ENCODE results near the gene GUCY2D.
A peak's percentile ranks its signal among the peaks of the same experiment; 100 is the strongest.
"Not testable (repeated sequence)": the region's sequence is repeated elsewhere in the genome, so short reads cannot be mapped to it uniquely, and the experiment has no call there.

Gene GUCY2D

DNA sequence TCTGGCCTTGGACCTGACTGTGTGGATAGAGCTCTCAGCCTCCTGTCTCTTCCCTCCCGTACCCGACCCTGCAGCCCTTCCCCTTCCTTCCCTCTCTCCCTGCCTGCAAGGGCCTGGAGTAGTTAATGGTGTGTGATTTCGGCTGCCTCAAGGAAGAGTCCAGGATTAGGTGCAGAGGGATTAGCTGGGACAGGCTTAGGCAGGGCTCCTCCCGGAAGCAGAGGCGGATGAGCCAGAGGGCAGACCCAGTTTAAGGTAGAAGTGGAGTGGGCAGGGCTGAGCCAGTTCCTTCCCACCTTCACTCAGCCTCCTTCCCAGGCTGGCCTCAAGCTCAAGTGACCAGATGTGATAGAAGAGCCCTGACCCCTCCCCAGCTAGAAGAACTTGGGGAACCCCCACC is 16.8 kb downstream of the GUCY2D start:
- DNase-seq = no peak

DNA sequence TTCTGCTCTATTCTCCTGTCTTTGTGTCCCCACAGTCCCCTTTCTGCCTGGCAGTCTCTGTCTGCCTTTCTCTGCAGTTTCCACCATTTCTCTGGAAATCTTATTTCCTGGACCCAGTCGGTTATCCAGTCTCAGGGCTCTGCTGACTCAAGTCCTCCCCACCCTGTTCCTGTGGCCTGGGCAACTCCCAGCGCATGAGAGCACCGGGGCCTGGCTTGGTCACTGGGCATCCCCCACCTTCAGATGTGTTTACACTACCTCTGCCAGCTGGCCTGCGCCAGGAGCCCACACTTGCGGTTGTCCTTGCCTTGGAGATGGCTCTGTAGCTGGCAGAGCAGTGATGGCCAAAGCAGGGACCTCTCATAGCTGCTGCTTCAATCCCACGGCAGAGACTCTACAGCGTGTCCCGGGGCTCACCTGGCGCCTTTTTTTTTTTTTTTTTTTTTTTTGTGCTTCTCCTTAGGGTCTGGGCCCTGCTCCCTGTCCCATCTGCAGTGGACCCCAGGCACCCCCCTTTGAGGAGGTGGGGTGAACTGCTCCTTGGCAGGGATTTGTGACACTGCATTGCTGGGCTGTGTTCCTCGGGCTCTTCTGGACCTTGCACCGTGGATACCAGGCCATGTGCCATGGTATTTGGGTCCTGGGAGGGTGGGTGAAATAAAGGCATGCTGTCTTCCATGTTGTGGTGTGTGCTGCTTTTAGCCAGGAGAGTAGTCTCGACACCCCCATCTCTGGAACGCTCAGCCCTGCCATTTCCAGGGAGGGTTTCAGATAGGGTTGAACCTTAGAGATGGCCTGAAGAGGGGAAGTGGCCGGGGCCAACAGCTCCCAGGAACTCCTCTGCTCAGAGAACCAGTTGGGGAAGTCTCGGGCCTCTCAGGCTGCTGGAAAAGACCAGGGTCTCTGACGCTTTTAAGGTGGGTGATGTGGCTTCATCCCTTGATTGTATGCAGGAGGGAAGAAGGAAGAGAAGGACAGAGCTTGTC is 17.5 kb downstream of the GUCY2D start:
- no peak for DNase-seq

DNA sequence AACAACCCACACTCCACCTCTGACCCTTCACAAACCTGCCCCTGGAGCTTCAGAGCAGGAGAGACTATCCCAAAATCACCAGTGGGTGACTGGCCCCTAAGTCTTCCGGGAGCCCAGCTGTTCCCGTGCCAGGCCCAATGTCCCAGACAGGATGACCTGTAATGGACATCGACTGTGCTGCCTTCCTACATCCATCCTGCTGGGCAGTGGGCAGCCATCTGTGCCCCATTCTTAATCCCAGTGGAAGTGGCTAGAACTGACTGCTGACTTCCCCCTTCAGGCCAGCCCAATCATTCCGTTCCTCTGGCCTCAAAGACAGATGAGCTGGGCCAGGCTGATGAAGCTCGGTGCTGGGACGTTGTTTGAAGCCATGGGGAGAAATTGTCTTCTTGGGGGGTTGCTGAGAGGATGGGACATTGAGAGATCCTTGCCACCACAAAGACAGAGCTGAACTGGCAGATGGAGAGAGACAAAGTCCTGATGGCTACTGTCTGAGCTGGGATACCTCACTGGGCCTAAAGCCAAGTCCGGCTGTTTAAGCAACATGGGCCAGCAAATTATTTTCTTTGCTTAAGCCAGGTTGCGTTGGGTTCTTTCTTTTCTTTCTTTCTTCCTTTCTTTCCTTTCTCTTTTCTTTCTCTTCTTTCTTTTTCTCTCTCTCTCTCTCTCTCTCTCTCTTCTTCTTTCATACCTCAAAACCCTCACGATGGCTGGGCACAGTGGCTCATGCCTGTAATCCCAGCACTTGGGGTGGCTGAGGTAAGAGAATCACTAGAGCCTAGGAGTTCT is 18.6 kb downstream of the GUCY2D start:
- no peak for DNase-seq

DNA sequence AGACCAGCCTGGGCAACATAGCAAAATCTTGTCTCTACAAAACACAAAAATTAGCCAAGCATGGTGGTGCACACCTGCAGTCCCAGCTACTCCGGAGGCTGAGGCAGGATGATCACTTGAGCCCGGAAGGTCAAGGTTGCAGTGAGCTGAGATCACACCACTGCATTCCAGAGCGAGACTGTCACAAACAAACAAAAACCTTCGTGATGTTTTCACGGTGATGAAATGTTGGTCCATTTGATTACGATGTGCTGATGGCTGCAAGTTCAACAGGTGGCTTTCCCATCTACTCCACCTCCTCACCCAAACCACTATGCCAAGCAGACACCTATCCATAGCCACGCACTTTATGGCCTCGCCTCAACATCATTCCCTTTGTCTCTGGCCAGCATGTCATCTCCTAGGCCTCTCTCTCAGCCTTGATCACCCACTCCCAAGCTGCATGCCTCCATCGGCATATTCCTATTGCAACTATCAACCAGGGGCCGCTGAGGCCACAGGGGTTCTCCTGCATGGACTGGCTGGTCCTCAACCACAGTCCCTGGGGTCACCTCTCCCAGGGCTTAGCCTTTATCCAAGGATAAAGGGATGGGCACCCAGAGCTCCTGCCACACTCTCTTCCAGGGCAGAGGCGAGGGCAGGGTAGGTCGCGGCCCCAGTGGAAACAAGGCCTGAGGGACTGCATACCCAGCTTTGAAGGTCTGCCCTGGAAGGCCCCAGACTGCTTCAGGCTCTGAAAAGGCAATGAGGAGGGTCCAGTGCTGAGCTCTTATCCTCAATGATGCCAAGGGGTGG is 19.3 kb downstream of the GUCY2D start:
- no peak for DNase-seq

- DNase-seq = no peak
These were observed 20.1 kb downstream of the GUCY2D start for GRCh38 chr17:8022360-8023003.

DNA sequence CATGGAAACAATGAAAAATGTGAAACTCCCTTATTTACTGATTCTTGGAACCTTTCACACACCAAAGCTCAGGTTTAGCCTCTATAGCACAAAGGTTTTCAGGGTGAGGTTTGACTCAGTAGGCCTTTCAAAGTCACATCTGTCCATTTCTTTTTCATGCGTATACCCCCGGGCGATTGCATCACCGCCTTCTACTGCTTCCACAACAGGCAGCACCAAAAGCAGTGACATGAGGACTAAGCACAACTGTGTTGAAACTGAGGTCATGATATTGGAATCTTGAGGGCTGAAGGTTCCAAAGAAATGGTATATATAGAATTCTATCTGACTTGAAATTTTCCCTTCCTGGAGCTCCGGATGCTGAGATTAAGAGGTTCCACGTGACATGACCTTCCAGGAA is 21.7 kb downstream of the GUCY2D start:
- not testable (repeated sequence) for DNase-seq

GRCh38 chr17:8025176-8025911 is 22.9 kb downstream of the GUCY2D start:
- DNase-seq = no peak

GRCh38 chr17:8029121-8029520 is 26.7 kb downstream of the GUCY2D start:
- DNase-seq = no peak

- no peak for DNase-seq
These were observed 28.8 kb downstream of the GUCY2D start for GRCh38 chr17:8031261-8031661.

GRCh38 chr17:8031950-8032349 is 29.5 kb downstream of the GUCY2D start:
- no peak for DNase-seq

DNA sequence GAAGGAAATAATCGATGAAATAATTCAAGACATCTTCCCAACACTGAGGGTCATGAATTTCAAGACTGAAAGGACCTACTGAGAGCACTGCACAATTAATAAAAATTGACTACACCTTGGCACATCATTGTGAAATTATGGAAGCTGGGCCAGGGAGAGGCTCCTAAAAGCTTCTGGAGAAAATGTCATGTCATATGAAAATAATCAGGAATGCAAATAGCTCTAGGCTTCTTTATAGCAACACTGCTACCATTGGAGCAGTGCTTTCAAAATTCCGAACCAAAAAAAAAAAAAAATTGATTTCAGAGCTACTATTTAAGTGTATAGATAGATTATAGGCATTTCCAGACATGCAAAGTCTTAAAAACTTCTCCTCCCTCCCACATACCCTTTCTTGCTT is 30.0 kb downstream of the GUCY2D start:
- no peak for DNase-seq

GRCh38 chr17:8038954-8039610 is 36.7 kb downstream of the GUCY2D start, which contains the start of gene ALOX15B:
TSS of gene ALOX15B (plus strand) at chr17:8039059. CDS start at chr17:8039156, 97 bp downstream.
- DNase-seq = peak; percentile 14

DNA sequence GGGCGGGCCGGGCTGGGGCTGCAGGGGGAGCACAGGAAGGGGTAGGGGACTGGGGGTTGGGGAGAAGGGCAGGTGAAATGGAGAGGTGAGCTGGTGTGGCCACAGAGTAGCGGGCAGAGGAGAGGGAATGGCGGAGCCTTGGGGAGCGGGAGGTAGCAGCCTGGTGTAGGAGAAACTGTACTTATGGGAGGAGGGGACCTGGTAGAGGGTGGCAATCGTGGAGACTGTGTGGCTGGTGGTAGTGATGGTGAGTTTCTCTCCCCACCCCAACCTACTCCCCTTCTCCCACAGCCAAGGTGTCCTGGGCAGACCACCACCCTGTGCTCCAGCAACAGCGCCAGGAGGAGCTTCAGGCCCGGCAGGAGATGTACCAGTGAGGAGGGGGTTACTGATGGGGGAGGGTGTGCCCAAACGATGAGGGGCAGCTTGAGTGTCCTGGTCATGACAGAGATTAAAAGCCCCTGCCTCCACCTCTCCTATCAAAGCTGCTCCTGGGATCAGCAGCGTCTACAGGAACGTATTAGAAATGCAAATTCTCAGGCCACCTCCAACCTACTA is 37.3 kb downstream of the GUCY2D start:
- no peak for DNase-seq

DNA sequence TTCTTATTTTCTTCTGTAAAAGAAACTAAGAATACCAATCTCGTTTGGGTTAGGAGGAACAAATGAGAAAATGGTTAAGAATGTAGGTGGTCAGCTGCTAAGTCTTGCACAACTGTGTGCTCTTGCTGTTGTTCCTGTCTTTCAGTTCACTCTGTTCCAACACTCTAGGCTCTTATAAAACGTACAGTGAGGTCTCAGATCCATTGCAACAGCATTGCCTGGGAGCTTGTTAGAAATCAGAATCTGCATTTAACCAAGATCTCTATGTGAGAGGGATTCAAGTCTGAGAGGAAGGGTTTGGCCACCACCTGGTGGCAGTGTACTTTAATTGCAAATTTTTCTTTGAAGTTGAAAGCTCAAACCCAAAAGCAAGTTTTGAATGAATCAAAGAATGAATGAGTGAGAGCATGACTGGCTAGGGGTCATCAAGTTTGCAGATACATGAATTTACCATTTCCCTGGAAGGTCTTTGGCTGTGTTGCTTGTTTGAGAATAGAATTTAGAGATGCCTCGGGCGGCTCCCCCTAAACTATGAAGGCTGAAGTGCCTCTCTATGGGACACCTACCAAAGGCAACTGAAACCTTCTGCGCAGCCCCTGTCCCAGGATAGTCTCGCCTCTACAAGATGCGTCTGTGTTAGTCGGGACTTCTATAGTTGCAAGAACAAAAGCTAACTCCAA is 39.0 kb downstream of the GUCY2D start:
- peak; percentile 56 for DNase-seq

DNA sequence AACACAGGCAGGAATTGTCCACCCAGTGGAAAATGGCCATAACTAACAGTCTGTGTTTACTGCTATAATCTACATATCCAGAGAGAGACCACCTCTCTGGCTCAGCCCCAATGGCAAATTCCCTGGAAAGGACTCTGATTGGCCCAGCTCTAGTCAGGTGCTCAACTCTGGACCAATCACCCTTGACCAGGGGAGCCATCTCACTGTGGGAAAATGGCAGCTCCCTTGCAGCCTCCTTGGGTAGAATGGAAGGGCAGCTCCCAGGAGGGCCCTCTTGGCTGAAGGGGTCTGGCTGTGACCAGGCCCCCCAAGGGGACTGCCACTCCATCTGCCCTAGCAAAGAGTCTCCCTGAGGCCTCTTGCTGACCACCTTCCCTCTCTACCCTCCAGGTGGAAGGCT is 39.6 kb downstream of the GUCY2D start:
- DNase-seq = no peak

GRCh38 chr17:8044819-8045810 is 42.7 kb downstream of the GUCY2D start:
- DNase-seq = no peak

- DNase-seq = no peak
These were observed 44.0 kb downstream of the GUCY2D start for GRCh38 chr17:8046306-8046928.
